ENCODE measurements around the gene PRSS22. TPM values are rescaled to one million over a fixed set of nuclear protein-coding genes. Genes with fewer than 3 reads are reported as not detected.

The PRSS22 gene
- total and polyA plus RNA-seq, 2 experiments from 2014 or later, result not detected

DNA sequence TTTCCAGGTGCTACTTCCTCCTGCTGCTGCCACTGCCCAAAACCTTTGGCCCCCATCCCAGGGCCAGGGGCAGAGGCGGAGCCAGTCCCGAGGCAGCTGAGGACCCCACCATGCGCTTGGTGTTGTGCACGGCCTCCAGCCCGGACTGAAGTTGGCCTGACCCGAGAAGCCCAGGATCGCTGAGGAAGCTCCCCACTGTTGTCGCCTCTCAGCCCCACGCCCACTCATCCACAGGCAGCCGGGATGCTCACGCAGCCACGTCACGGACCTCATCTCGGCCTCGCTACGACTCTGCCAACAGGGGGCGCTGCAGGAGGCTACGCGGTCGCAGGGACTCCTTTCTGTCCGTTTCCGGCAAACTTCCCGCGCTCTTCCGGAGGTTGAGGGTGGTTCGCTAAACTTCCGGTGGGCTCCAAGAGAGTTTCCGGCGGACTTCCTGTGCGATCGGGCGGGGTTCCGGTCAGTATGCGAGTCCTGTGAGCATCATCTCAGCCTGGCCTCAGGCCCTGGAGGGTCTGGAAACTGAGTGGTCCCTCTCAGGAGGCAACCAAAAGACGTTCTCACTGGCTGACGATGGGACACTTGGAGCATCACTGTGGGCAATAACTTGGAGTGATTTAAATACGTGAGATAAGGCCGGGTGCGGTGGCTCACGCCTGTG is 15.5 kb downstream of the PRSS22 start:
- DNase-seq (ENCODE audit: low read depth in 1 of 2, low spot score in 1 of 2), result peak; percentile 14 to 54
- TF ChIP-seq, protein P1, sequence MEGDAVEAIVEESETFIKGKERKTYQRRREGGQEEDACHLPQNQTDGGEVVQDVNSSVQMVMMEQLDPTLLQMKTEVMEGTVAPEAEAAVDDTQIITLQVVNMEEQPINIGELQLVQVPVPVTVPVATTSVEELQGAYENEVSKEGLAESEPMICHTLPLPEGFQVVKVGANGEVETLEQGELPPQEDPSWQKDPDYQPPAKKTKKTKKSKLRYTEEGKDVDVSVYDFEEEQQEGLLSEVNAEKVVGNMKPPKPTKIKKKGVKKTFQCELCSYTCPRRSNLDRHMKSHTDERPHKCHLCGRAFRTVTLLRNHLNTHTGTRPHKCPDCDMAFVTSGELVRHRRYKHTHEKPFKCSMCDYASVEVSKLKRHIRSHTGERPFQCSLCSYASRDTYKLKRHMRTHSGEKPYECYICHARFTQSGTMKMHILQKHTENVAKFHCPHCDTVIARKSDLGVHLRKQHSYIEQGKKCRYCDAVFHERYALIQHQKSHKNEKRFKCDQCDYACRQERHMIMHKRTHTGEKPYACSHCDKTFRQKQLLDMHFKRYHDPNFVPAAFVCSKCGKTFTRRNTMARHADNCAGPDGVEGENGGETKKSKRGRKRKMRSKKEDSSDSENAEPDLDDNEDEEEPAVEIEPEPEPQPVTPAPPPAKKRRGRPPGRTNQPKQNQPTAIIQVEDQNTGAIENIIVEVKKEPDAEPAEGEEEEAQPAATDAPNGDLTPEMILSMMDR (IDR thresholded peaks at IDR 0.05; ENCODE audit: low read depth, low read length), result peak; percentile 47

DNA sequence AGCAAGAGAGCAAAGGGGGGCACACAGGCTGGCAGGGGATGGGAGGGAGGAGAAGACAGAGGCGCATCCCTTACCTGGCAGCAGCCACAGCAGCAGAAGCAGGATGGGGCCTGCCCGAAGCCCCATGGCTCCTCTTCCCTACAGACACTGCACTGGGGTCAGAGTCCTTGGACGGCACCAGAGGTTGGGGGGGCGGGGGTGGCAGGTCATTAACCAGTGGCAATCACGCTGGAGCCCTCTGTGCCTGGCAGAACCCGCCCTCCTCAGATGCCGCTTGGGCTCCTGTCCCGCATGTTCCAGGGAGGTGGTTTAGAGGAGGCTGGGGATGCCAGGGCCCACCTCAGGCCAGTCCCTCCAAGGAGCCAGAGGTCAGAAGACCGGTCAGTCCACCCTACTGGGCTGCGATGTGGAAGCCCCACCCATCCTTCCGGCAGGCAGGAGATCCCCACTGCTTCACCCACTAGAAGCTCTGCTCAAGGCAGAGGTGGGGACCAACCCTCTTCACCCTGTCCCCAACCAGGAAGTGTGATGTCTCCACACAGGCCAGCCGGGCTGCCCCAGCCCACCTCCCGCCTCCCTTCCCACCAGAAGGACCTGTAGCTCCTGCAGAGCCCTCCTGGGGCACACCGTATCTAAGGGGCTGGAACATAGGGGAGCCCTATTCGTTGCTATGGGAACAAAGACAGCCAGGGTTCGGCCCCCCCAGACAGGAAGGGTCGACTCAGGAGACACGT is 16.2 kb downstream of the PRSS22 start:
- H3K9me3 ChIP-seq (ENCODE audit: low read depth), result no peaks in the 10 kb centered on the region
- H3K27me3 ChIP-seq, result peaks cover 5% of the 10 kb centered on the region
- H3K36me3 ChIP-seq, result no peaks in the 10 kb centered on the region
- H3K4me3 ChIP-seq, result no peak overlapping the region
- no peak overlapping the region for H3K27ac ChIP-seq
- H3K4me1 ChIP-seq (ENCODE audit: low read depth), result no peaks in the 10 kb centered on the region
- no peak for DNase-seq (ENCODE audit: low read depth in 1 of 2, low spot score in 1 of 2)
- TF ChIP-seq, protein P1 (IDR thresholded peaks at IDR 0.05; ENCODE audit: low read depth, low read length), result no peak

More for the DNA sequence above, 15.5 kb downstream of the PRSS22 start:
- Histone ChIP-seq H3K9me3 (ENCODE audit: low read depth) (no peaks in the 10 kb centered on the region), H3K27me3 (peaks cover 5% of the 10 kb centered on the region), H3K27ac (no peak overlapping the region), H3K4me1 (ENCODE audit: low read depth) (no peaks in the 10 kb centered on the region), H3K4me3 (no peak overlapping the region), H3K36me3 (no peaks in the 10 kb centered on the region)

DNA sequence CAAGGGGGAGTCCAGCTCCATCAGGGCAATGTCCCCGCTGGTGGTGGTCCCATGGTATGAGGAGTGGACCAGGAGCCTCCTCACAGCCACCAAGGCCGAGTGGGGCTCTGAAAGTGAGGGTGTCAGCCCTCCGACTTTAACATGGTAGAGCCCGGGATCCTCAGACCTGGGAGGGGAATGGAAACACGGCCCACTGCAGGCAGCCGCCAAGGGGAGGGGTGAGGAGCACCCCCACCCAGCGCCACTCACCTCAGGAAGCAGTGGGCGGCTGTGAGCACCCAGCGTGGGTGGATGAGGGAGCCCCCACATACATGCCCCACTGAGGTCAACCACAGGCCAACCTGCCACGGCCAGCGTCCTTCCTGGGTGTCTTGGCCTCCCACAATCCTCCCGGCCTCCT is 17.1 kb downstream of the PRSS22 start:
- no peak for DNase-seq (ENCODE audit: low read depth in 1 of 2, low spot score in 1 of 2)
- TF ChIP-seq, protein P1 (IDR thresholded peaks at IDR 0.05; ENCODE audit: low read depth, low read length), result no peak
- Histone ChIP-seq H3K27me3 (peaks cover 5% of the 10 kb centered on the region), H3K4me1 (ENCODE audit: low read depth) (no peaks in the 10 kb centered on the region), H3K36me3 (no peaks in the 10 kb centered on the region), H3K9me3 (ENCODE audit: low read depth) (no peaks in the 10 kb centered on the region), H3K27ac (no peak overlapping the region), H3K4me3 (no peak overlapping the region)

DNA sequence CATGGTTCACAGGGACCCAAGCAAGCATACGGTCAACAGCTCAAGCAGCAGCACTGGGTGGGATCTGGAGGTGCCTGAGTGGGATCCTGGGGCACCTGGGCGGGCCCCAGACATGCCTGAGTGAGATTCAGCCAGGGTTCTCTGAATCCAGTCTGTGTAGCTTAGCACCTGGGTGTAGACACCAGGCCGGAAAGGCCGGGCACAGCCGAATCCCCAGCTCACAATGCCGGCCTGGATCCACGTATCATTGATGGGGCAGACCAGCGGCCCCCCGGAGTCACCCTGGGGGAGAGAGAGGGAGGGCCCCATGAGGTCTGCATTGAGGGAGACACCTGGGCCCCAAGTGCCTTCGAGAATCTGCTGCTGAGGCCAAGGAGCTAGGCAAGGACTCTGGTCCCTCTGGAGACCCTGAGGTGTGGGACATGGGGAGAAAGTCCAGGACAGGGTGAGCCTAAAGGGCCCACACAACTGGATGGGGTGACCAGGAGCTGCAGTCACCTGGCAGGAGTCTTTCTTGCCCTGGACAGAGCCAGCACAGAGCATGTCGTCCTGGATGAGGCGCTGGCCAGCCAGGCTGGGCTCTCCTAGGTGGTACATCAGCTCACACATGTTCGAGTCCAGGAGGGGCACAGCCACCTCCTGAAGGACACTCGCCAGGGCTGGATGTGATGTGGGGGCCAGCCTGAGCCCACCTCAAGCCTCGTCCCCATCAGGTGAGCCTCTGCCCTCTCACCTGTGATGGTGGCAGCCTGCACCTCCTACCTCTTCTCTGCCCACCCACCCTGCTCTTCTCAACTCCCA is 18.1 kb downstream of the PRSS22 start:
- H3K4me1 ChIP-seq (ENCODE audit: low read depth), result no peaks in the 10 kb centered on the region

DNA sequence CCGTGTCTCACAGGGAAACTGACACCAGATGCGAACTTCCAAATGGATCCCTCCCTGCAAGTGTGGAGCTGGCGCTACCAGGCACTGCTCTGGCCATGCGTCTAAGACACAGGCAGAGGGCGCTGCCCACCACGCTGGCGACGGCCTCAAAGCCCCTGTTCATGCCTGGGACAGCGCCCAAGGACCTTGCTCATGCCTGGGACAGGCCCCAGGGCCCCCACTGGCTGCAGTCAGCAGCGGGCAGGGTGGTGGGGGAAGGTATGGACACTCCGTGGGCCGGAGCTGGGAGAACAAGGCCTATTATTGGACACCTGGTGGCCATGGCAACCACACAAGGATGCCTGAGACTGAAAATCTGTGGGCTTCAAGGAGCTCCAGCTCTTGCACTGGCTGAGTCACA is 19.0 kb downstream of the PRSS22 start:
- H3K4me3 ChIP-seq, result no peak overlapping the region
- H3K27ac ChIP-seq, result no peak overlapping the region
- TF ChIP-seq, protein P1 (IDR thresholded peaks at IDR 0.05; ENCODE audit: low read depth, low read length), result peak; percentile 93
- H3K4me1 ChIP-seq (ENCODE audit: low read depth), result no peaks in the 10 kb centered on the region
- peak; percentile 84 to 86 for DNase-seq (ENCODE audit: low read depth in 1 of 2, low spot score in 1 of 2)
- no peaks in the 10 kb centered on the region for H3K9me3 ChIP-seq (ENCODE audit: low read depth)
- H3K36me3 ChIP-seq, result no peaks in the 10 kb centered on the region
- H3K27me3 ChIP-seq, result peaks cover under 1% of the 10 kb centered on the region

More for the DNA sequence above, 18.1 kb downstream of the PRSS22 start:
- no peak for DNase-seq (ENCODE audit: low read depth in 1 of 2, low spot score in 1 of 2)
- Histone ChIP-seq H3K27ac (no peak overlapping the region), H3K4me3 (no peak overlapping the region), H3K36me3 (no peaks in the 10 kb centered on the region), H3K27me3 (peaks cover 3% of the 10 kb centered on the region), H3K9me3 (ENCODE audit: low read depth) (no peaks in the 10 kb centered on the region)
- TF ChIP-seq, protein P1 (IDR thresholded peaks at IDR 0.05; ENCODE audit: low read depth, low read length), result no peak

Data from cardiac muscle cell (in vitro differentiated cells and primary cell).